A549 (cell line): Measurements from ENCODE around the gene BMP7. TPM values are rescaled to one million over a fixed set of nuclear protein-coding genes. Genes with fewer than 3 reads are reported as not detected.

Experiments used
- ATAC-seq, 2 experiments: fragments of 200-7000 bp in 1 of 2; fragments of >200 bp in 1 of 2; cut with Nextera tagmentation in 1 of 2; cut with Tn5 transposase in 1 of 2; 3 replicates each; pipeline versions ENCODE4 v1.8.0 to v1.9.1; 2018 to 2020; ENCODE audit warnings: mild to moderate bottlenecking in 1 of 2, moderate library complexity in 1 of 2
- CTCF ChIA-PET: fragments of 300-600 bp; sonication (Branson Sonifier 250); formaldehyde crosslinking; extraction: SDS; loops from one replicate; lab custom pipeline; 2021; ENCODE audit warnings: antibody characterized with exemption, inconsistent platforms; lab: Yijun Ruan, JAX
- POLR2A ChIA-PET: fragments of 350-600 bp; formaldehyde crosslinking; extraction: SDS; loops from one replicate; lab custom pipeline; 2021; ENCODE audit warnings: antibody characterized with exemption, inconsistent platforms; lab: Yijun Ruan, JAX
- DNase-seq, 2 experiments: peaks; one replicate each; pipeline versions ENCODE4 v3.0.0 to v3.0.0-alpha.2; 2011 to 2016; ENCODE audit warnings: low read depth in 1 of 2, low spot score in 1 of 2
- FAIRE-seq: peaks from 2 replicates; lab custom pipeline; 2011; peaks lifted over from hg19 to GRCh38; lab: Jason Lieb, UNC
- H3K27ac ChIP-seq, 2 experiments: fragments of >200 bp; sonication (Bioruptor Twin); formaldehyde crosslinking; 3 replicates each; pipeline ENCODE4 v1.5.1; 2016 to 2017
- H3K4me1 ChIP-seq: fragments of >200 bp; sonication (Bioruptor Twin); formaldehyde crosslinking; 3 replicates; pipeline ENCODE4 v1.6.1; 2016
- H3K4me2 ChIP-seq: fragments of >200 bp; sonication (Bioruptor Twin); formaldehyde crosslinking; 3 replicates; pipeline ENCODE4 v1.6.1; 2016
- H3K4me3 ChIP-seq: fragments of >200 bp; sonication (Bioruptor Twin); formaldehyde crosslinking; 3 replicates; pipeline ENCODE4 v1.5.1; 2016
- H3K9me3 ChIP-seq: fragments of >200 bp; sonication (Bioruptor Twin); formaldehyde crosslinking; 3 replicates; pipeline ENCODE4 v1.6.1; 2016
- ATOH8 ChIP-seq: fragments of 250-450 bp; sonication (Bioruptor Pico); IDR thresholded peaks from 2 replicates; pipeline ENCODE4 v1.5.0; 2020; ENCODE audit warnings: low read depth, mild to moderate bottlenecking, moderate library complexity
- CHD2 ChIP-seq: fragments of 150-350 bp; IDR thresholded peaks from 2 replicates; pipeline ENCODE4 v1.6.1; 2014; ENCODE audit warnings: low read length; ENCODE audit not compliant: partially characterized antibody
- EHF ChIP-seq: fragments of 250-450 bp; sonication (Bioruptor Pico); IDR thresholded peaks from 2 replicates; pipeline ENCODE4 v1.5.0; 2020; ENCODE audit warnings: mild to moderate bottlenecking
- EHMT2 ChIP-seq: fragments of 200-600 bp; sonication (generic); IDR thresholded peaks from 2 replicates; pipeline ENCODE4 v1.6.1; 2016; ENCODE audit warnings: antibody characterized with exemption, low read depth, mild to moderate bottlenecking, moderate library complexity
- ELK1 ChIP-seq: fragments of 150-350 bp; IDR thresholded peaks from 2 replicates; pipeline ENCODE4 v1.6.1; 2014; ENCODE audit warnings: low read depth, mild to moderate bottlenecking, low read length
- EP300 ChIP-seq, 2 experiments: fragments of >200 bp; sonication (Bioruptor Twin); formaldehyde crosslinking; IDR thresholded peaks; 2 replicates in 1 of 2; 3 replicates in 1 of 2; pipeline ENCODE4 v1.6.1; 2016 to 2017
- FOSL2 ChIP-seq, 2 experiments: fragments of 450-650 bp in 1 of 2; fragments of >200 bp in 1 of 2; sonication (Bioruptor Twin) in 1 of 2; formaldehyde crosslinking; IDR thresholded peaks; 2 replicates each; pipeline versions ENCODE4 v1.5.0 to v1.6.1; 2016 to 2020; ENCODE audit warnings: mild to moderate bottlenecking in 1 of 2, moderate library complexity in 1 of 2
- GATA3 ChIP-seq: IDR thresholded peaks from 2 replicates; pipeline ENCODE4 v1.6.1; 2012; ENCODE audit warnings: borderline replicate concordance
- HES2 ChIP-seq: fragments of >200 bp; sonication (Bioruptor Twin); formaldehyde crosslinking; IDR thresholded peaks from 2 replicates; pipeline ENCODE4 v1.6.1; 2016
- HEYL ChIP-seq: fragments of 250-450 bp; sonication (Bioruptor Pico); IDR thresholded peaks from 2 replicates; pipeline ENCODE4 v1.8.0; 2021; ENCODE audit warnings: mild to moderate bottlenecking, moderate library complexity
- HMGXB4 ChIP-seq: fragments of 250-450 bp; sonication (Bioruptor Pico); IDR thresholded peaks from 2 replicates; pipeline ENCODE4 v1.5.0; 2021; ENCODE audit warnings: mild to moderate bottlenecking, moderate library complexity, borderline replicate concordance
- HOXB13 ChIP-seq: fragments of 250-450 bp; sonication (Bioruptor Pico); IDR thresholded peaks from 2 replicates; pipeline ENCODE4 v1.5.0; 2020; ENCODE audit warnings: low read depth, mild to moderate bottlenecking, moderate library complexity
- HOXB5 ChIP-seq: fragments of 250-450 bp; sonication (Bioruptor Pico); IDR thresholded peaks from 2 replicates; pipeline ENCODE4 v1.5.0; 2020; ENCODE audit warnings: mild to moderate bottlenecking, moderate library complexity
- JUN ChIP-seq, 2 experiments: fragments of >200 bp; sonication (Bioruptor Twin); formaldehyde crosslinking; IDR thresholded peaks; 2 replicates in 1 of 2; 3 replicates in 1 of 2; pipeline ENCODE4 v1.6.1; 2016 to 2017
- KDM5A ChIP-seq: fragments of 200-600 bp; sonication (generic); IDR thresholded peaks from 2 replicates; pipeline ENCODE4 v1.6.1; 2016; ENCODE audit warnings: antibody characterized with exemption, mild to moderate bottlenecking
- MAX ChIP-seq: IDR thresholded peaks from 2 replicates; pipeline ENCODE4 v1.6.1; 2012
- POLR2A ChIP-seq: IDR thresholded peaks from 2 replicates; pipeline ENCODE4 v1.6.1; 2012; ENCODE audit warnings: mild to moderate bottlenecking, low read length
- POLR2AphosphoS2 ChIP-seq: conservative IDR thresholded peaks from 2 replicates; pipeline ENCODE4 v1.6.1; 2012; ENCODE audit warnings: low read length, improper control_type of control experiment, inconsistent platforms
- RARB ChIP-seq: fragments of 250-450 bp; sonication (Bioruptor Pico); IDR thresholded peaks from 2 replicates; pipeline ENCODE4 v1.8.0; 2021; ENCODE audit warnings: mild to moderate bottlenecking, moderate library complexity
- RCOR1 ChIP-seq: fragments of 150-350 bp; IDR thresholded peaks from 2 replicates; pipeline ENCODE4 v1.6.1; 2014; ENCODE audit warnings: antibody characterized with exemption, low read length, low read depth
- SMC3 ChIP-seq: fragments of >200 bp; sonication (Bioruptor Twin); formaldehyde crosslinking; IDR thresholded peaks from 3 replicates; pipeline ENCODE4 v1.6.1; 2018; ENCODE audit warnings: inconsistent platforms
- TP53 ChIP-seq: fragments of 250-450 bp; sonication (Bioruptor Pico); IDR thresholded peaks from 2 replicates; pipeline ENCODE4 v1.5.0; 2021; ENCODE audit warnings: mild to moderate bottlenecking, moderate library complexity
- ZFP36 ChIP-seq: fragments of 450-650 bp; IDR thresholded peaks from 2 replicates; pipeline ENCODE4 v1.6.1; 2014; ENCODE audit warnings: borderline replicate concordance; ENCODE audit not compliant: partially characterized antibody
- WGBS: methylation state at CpG from one replicate; pipeline ENCODE4 v1.1.6; 2017; ENCODE audit errors: missing lambda C conversion rate; 5-methylcytosine and 5-hydroxymethylcytosine counted together
- polyA plus RNA-seq, 4 experiments: library from polyadenylated mRNA; depleted of rRNA in 3 of 4; stranded (reverse); fragments of >200 nt; fragmentation: RNase III in 1 of 4; extraction: RNeasy Plus Mini Kit Qiagen cat#74134 plus additional on column Dnase treatment in 1 of 4; gene quantifications; 2 replicates in 3 of 4; 3 replicates in 1 of 4; pipeline ENCODE4 v1.2.3, GENCODE V29; 2011 to 2017

Gene BMP7
- polyA plus RNA-seq, 2 of the 4 experiments (the other 2 are of a cell fraction): 0.08 to 0.22 TPM

- 27% methylated on average over 8 of the region's 8 CpGs for WGBS
Measured at GRCh38 chr20:57145089-57145631, 121.3 kb downstream of the BMP7 start.

GRCh38 chr20:57143173-57143572, 123.3 kb downstream of the BMP7 start:
- H3K4me3 ChIP-seq: no peak overlapping the region
- no peaks in the 10 kb centered on the region for H3K4me1 ChIP-seq
- ChIA-PET POLR2A (no interaction called here), CTCF (interaction anchor here (0.7 kb wide), 1 partner anchor 9 kb away, joined by 3 read pairs; no protein-coding TSS in a partner anchor)
- H3K4me2 ChIP-seq: no peak overlapping the region
- no peak for FAIRE-seq
- H3K27ac ChIP-seq: no peak overlapping the region
- DNase-seq: no peak
- no peaks in the 10 kb centered on the region for H3K9me3 ChIP-seq
- 32% methylated on average over 9 of the region's 9 CpGs for WGBS
- ATAC-seq: no peak
- TF ChIP-seq ELK1 (no peak), CHD2 (no peak), ATOH8 (CRISPR knock-in tag) (no peak), JUN (IDR thresholded peaks at IDR 0.05) (no peak), TP53 (CRISPR knock-in tag) (no peak), EHF (CRISPR knock-in tag) (no peak), SMC3 (no peak), HEYL (CRISPR knock-in tag) (no peak), RCOR1 (no peak), POLR2A (no peak), FOSL2 (IDR thresholded peaks at IDR 0.05) (no peak), FOSL2 (CRISPR knock-in tag; IDR thresholded peaks at IDR 0.05) (no peak), RARB (CRISPR knock-in tag) (no peak), HES2 (no peak), KDM5A (no peak), HOXB13 (CRISPR knock-in tag) (no peak), ZFP36 (no peak)

More at GRCh38 chr20:57145089-57145631, 121.3 kb downstream of the BMP7 start:
- no peak for TF ChIP-seq EHMT2
- TF ChIP-seq HMGXB4 (CRISPR knock-in tag): no peak
- TF ChIP-seq KDM5A: no peak
- no peak for TF ChIP-seq HOXB5
- TF ChIP-seq HOXB13 (CRISPR knock-in tag): no peak
- TF ChIP-seq RARB (CRISPR knock-in tag): no peak
- no peak for TF ChIP-seq GATA3
- TF ChIP-seq EP300 (IDR thresholded peaks at IDR 0.05): no peak
- TF ChIP-seq HES2: no peak
- TF ChIP-seq CHD2: no peak
- TF ChIP-seq POLR2A: no peak
- TF ChIP-seq POLR2AphosphoS2: no peak
- no peak for TF ChIP-seq MAX
- Histone ChIP-seq H3K9me3 (no peaks in the 10 kb centered on the region), H3K4me1 (no peaks in the 10 kb centered on the region), H3K27ac (no peak overlapping the region), H3K4me3 (no peak overlapping the region), H3K4me2 (no peak overlapping the region)
- no peak for ATAC-seq
- no peak for DNase-seq
- POLR2A ChIA-PET: no interaction called here
- FAIRE-seq: no peak
- CTCF ChIA-PET: interaction anchor here (1.3 kb wide), 1 partner anchor 188 kb away, joined by 3 read pairs; no protein-coding TSS in a partner anchor
